ENCODE data around the gene MSRB1.

Gene MSRB1

GRCh38 chr16:1984347-1985225 lies 41.6 kb upstream of the MSRB1 start:
- DNase-seq (ENCODE audit: low spot score) = no peak
- peaks cover 13% of the 10 kb centered on the region for H3K79me1 ChIP-seq (ENCODE audit: low read depth, low read length)
- H3K9me3 ChIP-seq (replicated peaks in 1 of 2; ENCODE audit: control insufficient read depth in 2 of 2, insufficient read depth in 1 of 2, low read depth in 1 of 2, low read length in 2 of 2) = no peaks in the 10 kb centered on the region
- peak overlapping the region; percentile 86 for H3K9ac ChIP-seq (ENCODE audit: low read depth, low read length, poor library complexity)
- H4K91ac ChIP-seq (ENCODE audit: low read depth, low read length, poor library complexity) = no peak overlapping the region
- peak overlapping the region; percentile 99 for H2AFZ ChIP-seq (ENCODE audit: low read length)
- peak overlapping the region; percentile 97 for H3K18ac ChIP-seq (ENCODE audit: low read length)
- H2BK15ac ChIP-seq (ENCODE audit: low read length) = peak overlapping the region; percentile 55
- H2BK120ac ChIP-seq (ENCODE audit: low read depth, low read length) = peak overlapping the region; percentile 35
- peak overlapping the region; percentile 60 for H3K27ac ChIP-seq (replicated peaks; ENCODE audit: low read length)
- H3K4me3 ChIP-seq (ENCODE audit: low read length in 2 of 2) = peak overlapping the region; percentile 87 to 93
- peak overlapping the region; percentile 76 for H3K4me2 ChIP-seq (ENCODE audit: insufficient read depth, low read length, poor library complexity, severe bottlenecking)
- H3K4me1 ChIP-seq (ENCODE audit: control insufficient read depth in 2 of 2, insufficient read depth in 1 of 2, low read depth in 1 of 2, low read length in 2 of 2) = peaks cover 17 to 34% of the 10 kb centered on the region in 2 donors
- H4K8ac ChIP-seq (ENCODE audit: low read depth, low read length) = no peak overlapping the region
- H2BK5ac ChIP-seq (ENCODE audit: low read length) = peak overlapping the region; percentile 47
- peaks cover 9 to 46% (median 21%) of the 10 kb centered on the region in 3 experiments for H3K27me3 ChIP-seq (ENCODE audit: control insufficient read depth in 3 of 3, insufficient read depth in 3 of 3, low read depth in 1 of 3, low read length in 3 of 3)
- H2AK5ac ChIP-seq (ENCODE audit: low read depth, low read length) = peak overlapping the region; percentile 98
- peak overlapping the region; percentile 18 for H2BK12ac ChIP-seq (ENCODE audit: low read length)
- no CpG with 5 or more reads among the region's 58 CpGs for WGBS, 2 donors (ENCODE audit: extremely low coverage in 2 of 2, insufficient read length in 2 of 2, insufficient replicate concordance in 1 of 2)
- peaks cover 22 to 24% of the 10 kb centered on the region in 2 donors for H3K36me3 ChIP-seq (replicated peaks in 1 of 2; ENCODE audit: control insufficient read depth in 2 of 2, insufficient read depth in 2 of 2, low read length in 2 of 2)
- H3K4ac ChIP-seq (ENCODE audit: low read length) = peak overlapping the region; percentile 94
- no peak overlapping the region for H3K14ac ChIP-seq (ENCODE audit: low read length)
- H3K23ac ChIP-seq (ENCODE audit: low read depth, low read length, poor library complexity) = peak overlapping the region; percentile 93

GRCh38 chr16:1983544-1984346 lies 40.7 kb upstream of the MSRB1 start, which contains the start of gene GFER:
TSS of gene GFER (plus strand) at chr16:1984193. CDS start at chr16:1984219, 26 bp downstream.
- no peak within 1 kb of the TSS for H4K91ac ChIP-seq (ENCODE audit: low read depth, low read length, poor library complexity)
- H4K8ac ChIP-seq (ENCODE audit: low read depth, low read length) = no peak within 1 kb of the TSS
- no CpG with 5 or more reads among the region's 109 CpGs for WGBS, 2 donors (ENCODE audit: extremely low coverage in 2 of 2, insufficient read length in 2 of 2, insufficient replicate concordance in 1 of 2)
- peak within 1 kb of the TSS; percentile 94 for H3K4ac ChIP-seq (ENCODE audit: low read length)
- peaks cover 22 to 26% of the 10 kb centered on the region in 2 donors for H3K36me3 ChIP-seq (replicated peaks in 1 of 2; ENCODE audit: control insufficient read depth in 2 of 2, insufficient read depth in 2 of 2, low read length in 2 of 2)
- H3K4me2 ChIP-seq (ENCODE audit: insufficient read depth, low read length, poor library complexity, severe bottlenecking) = peak within 1 kb of the TSS; percentile 96
- peak within 1 kb of the TSS; percentile 98 for H3K23ac ChIP-seq (ENCODE audit: low read depth, low read length, poor library complexity)
- peak within 1 kb of the TSS; percentile 93 for H3K27ac ChIP-seq (replicated peaks; ENCODE audit: low read length)
- H3K79me1 ChIP-seq (ENCODE audit: low read depth, low read length) = peaks cover 11% of the 10 kb centered on the region
- H2AFZ ChIP-seq (ENCODE audit: low read length) = peak within 1 kb of the TSS; percentile 99
- H2BK5ac ChIP-seq (ENCODE audit: low read length) = peak within 1 kb of the TSS; percentile 87
- peak within 1 kb of the TSS; percentile 98 for H3K9ac ChIP-seq (ENCODE audit: low read depth, low read length, poor library complexity)
- peak within 1 kb of the TSS; percentile 98 for H2AK5ac ChIP-seq (ENCODE audit: low read depth, low read length)
- H3K9me3 ChIP-seq (replicated peaks in 1 of 2; ENCODE audit: control insufficient read depth in 2 of 2, insufficient read depth in 1 of 2, low read depth in 1 of 2, low read length in 2 of 2) = no peaks in the 10 kb centered on the region
- no peak within 1 kb of the TSS for H3K14ac ChIP-seq (ENCODE audit: low read length)
- H2BK120ac ChIP-seq (ENCODE audit: low read depth, low read length) = peak within 1 kb of the TSS; percentile 76
- H3K4me3 ChIP-seq (ENCODE audit: low read length in 2 of 2) = peak within 1 kb of the TSS; percentile 87 to 93
- DNase-seq (ENCODE audit: low spot score) = peak; percentile 94
- H2BK15ac ChIP-seq (ENCODE audit: low read length) = peak within 1 kb of the TSS; percentile 91
- H3K27me3 ChIP-seq (ENCODE audit: control insufficient read depth in 3 of 3, insufficient read depth in 3 of 3, low read depth in 1 of 3, low read length in 3 of 3) = peaks cover 1 to 46% (median 20%) of the 10 kb centered on the region in 3 experiments
- H3K18ac ChIP-seq (ENCODE audit: low read length) = peak within 1 kb of the TSS; percentile 100
- H3K4me1 ChIP-seq (ENCODE audit: control insufficient read depth in 2 of 2, insufficient read depth in 1 of 2, low read depth in 1 of 2, low read length in 2 of 2) = peaks cover 17 to 31% of the 10 kb centered on the region in 2 donors
- peak within 1 kb of the TSS; percentile 18 for H2BK12ac ChIP-seq (ENCODE audit: low read length)

- Histone ChIP-seq H3K4ac (ENCODE audit: low read length) (no peak overlapping the region), H3K79me1 (ENCODE audit: low read depth, low read length) (peaks cover 11% of the 10 kb centered on the region), H3K9ac (ENCODE audit: low read depth, low read length, poor library complexity) (no peak overlapping the region), H3K27ac (replicated peaks; ENCODE audit: low read length) (peak overlapping the region; percentile 40), H3K27me3 (ENCODE audit: control insufficient read depth in 3 of 3, insufficient read depth in 3 of 3, low read depth in 1 of 3, low read length in 3 of 3) (peaks cover 0 to 48% (median 18%) of the 10 kb centered on the region in 3 experiments), H2AFZ (ENCODE audit: low read length) (peak overlapping the region; percentile 99), H2BK120ac (ENCODE audit: low read depth, low read length) (no peak overlapping the region), H4K91ac (ENCODE audit: low read depth, low read length, poor library complexity) (no peak overlapping the region), H3K4me2 (ENCODE audit: insufficient read depth, low read length, poor library complexity, severe bottlenecking) (peak overlapping the region; percentile 96), H3K4me1 (ENCODE audit: control insufficient read depth in 2 of 2, insufficient read depth in 1 of 2, low read depth in 1 of 2, low read length in 2 of 2) (peaks cover 17 to 31% of the 10 kb centered on the region in 2 donors), H3K14ac (ENCODE audit: low read length) (no peak overlapping the region), H3K36me3 (replicated peaks in 1 of 2; ENCODE audit: control insufficient read depth in 2 of 2, insufficient read depth in 2 of 2, low read length in 2 of 2) (peaks cover 22 to 32% of the 10 kb centered on the region in 2 donors), H4K8ac (ENCODE audit: low read depth, low read length) (no peak overlapping the region), H3K18ac (ENCODE audit: low read length) (peak overlapping the region; percentile 100), H3K9me3 (replicated peaks in 1 of 2; ENCODE audit: control insufficient read depth in 2 of 2, insufficient read depth in 1 of 2, low read depth in 1 of 2, low read length in 2 of 2) (no peaks in the 10 kb centered on the region), H3K4me3 (ENCODE audit: low read length in 2 of 2) (peak overlapping the region; percentile 87 to 88), H2BK12ac (ENCODE audit: low read length) (no peak overlapping the region), H2BK5ac (ENCODE audit: low read length) (peak overlapping the region; percentile 87), H3K23ac (ENCODE audit: low read depth, low read length, poor library complexity) (peak overlapping the region; percentile 98), H2AK5ac (ENCODE audit: low read depth, low read length) (no peak overlapping the region), H2BK15ac (ENCODE audit: low read length) (no peak overlapping the region)
- DNase-seq (ENCODE audit: low spot score) = no peak
- no CpG with 5 or more reads among the region's 19 CpGs for WGBS, 2 donors (ENCODE audit: extremely low coverage in 2 of 2, insufficient read length in 2 of 2, insufficient replicate concordance in 1 of 2)
These were observed 40.1 kb upstream of the MSRB1 start for GRCh38 chr16:1982991-1983543.
